ENCODE data around the gene NFATC1.

DNA sequence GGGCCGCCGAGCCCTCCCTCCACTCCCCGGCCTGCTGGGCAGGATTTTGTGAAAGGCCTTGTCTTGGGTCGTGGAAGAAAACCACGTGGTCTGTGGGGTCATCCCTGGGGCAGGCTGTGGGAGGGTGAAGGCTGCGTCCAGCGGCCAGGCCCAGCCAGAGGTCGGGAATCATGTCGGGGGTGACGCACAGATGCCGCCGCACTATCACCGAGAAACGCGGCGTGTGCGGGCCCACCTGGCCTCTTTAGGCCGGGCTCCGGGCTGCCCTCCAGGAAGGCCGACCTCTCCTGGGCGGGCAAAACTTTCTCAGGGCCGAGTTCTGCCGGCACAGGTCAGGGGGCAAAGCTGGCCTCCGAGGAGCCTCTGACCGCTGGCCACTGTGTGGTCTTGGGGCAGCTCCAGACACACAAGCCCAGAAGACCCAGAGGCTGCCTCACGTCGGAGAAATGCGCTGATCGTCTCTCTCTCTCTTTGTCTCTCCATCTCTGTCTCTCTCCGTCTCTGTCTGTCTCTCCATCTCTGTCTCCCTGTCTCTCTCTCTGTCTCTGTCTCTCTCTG lies 28.4 kb downstream of the NFATC1 start:
- TF ChIP-seq, protein P1, sequence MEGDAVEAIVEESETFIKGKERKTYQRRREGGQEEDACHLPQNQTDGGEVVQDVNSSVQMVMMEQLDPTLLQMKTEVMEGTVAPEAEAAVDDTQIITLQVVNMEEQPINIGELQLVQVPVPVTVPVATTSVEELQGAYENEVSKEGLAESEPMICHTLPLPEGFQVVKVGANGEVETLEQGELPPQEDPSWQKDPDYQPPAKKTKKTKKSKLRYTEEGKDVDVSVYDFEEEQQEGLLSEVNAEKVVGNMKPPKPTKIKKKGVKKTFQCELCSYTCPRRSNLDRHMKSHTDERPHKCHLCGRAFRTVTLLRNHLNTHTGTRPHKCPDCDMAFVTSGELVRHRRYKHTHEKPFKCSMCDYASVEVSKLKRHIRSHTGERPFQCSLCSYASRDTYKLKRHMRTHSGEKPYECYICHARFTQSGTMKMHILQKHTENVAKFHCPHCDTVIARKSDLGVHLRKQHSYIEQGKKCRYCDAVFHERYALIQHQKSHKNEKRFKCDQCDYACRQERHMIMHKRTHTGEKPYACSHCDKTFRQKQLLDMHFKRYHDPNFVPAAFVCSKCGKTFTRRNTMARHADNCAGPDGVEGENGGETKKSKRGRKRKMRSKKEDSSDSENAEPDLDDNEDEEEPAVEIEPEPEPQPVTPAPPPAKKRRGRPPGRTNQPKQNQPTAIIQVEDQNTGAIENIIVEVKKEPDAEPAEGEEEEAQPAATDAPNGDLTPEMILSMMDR (IDR thresholded peaks at IDR 0.05), result no peak
- TF ChIP-seq POLR2A (IDR thresholded peaks at IDR 0.05), result no peak

All from esophagus squamous epithelium (tissue), 4 donors.